Transverse colon (tissue), 4 donors: ENCODE data around the gene TNRC6B. TPM values are rescaled to one million over a fixed set of nuclear protein-coding genes. Genes with fewer than 3 reads are reported as not detected.
"Not testable (repeated sequence)": the region's sequence is repeated elsewhere in the genome, so short reads cannot be mapped to it uniquely, and the experiment has no call there.

Experiments used
- DNase-seq: peaks from one replicate; pipeline ENCODE4 v3.0.0-alpha.2; 2019
- H3K27ac ChIP-seq, 4 donors: fragments of 200-600 bp; sonication (generic); 2 replicates each; pipeline ENCODE4 v1.5.1; 2016 to 2018; ENCODE audit warnings: inconsistent platforms in 4 of 4
- H3K27me3 ChIP-seq: fragments of 200-600 bp; sonication (generic); 2 replicates; pipeline ENCODE4 v1.5.1; 2017; ENCODE audit warnings: inconsistent platforms
- H3K36me3 ChIP-seq, 4 donors: fragments of 200-600 bp; sonication (generic); 2 replicates each; pipeline ENCODE4 v1.5.1; 2017 to 2019; ENCODE audit warnings: inconsistent platforms in 4 of 4
- H3K4me1 ChIP-seq, 4 donors: fragments of 200-600 bp; sonication (generic); 2 replicates each; pipeline ENCODE4 v1.5.1; 2017 to 2020; ENCODE audit warnings: inconsistent platforms in 4 of 4
- H3K4me3 ChIP-seq, 4 donors: fragments of 200-600 bp; sonication (generic); 1 replicate in 1 of 4; 2 replicates in 3 of 4; pipeline versions ENCODE4 v1.5.1 to v1.6.1; 2017 to 2019; ENCODE audit warnings: inconsistent platforms in 4 of 4
- H3K9me3 ChIP-seq, 2 donors: fragments of 200-600 bp; sonication (generic); 2 replicates each; pipeline ENCODE4 v1.5.1; 2017 to 2019; ENCODE audit warnings: inconsistent platforms in 2 of 2
- CTCF ChIP-seq, 5 experiments: fragments of 200-600 bp in 3 of 5; fragments of 450-650 bp in 2 of 5; sonication (generic) in 3 of 5; IDR thresholded peaks; 1 replicate in 2 of 5; 2 replicates in 3 of 5; pipeline ENCODE4 v1.5.1; 2016 to 2017; ENCODE audit warnings: antibody characterized with exemption in 5 of 5, inconsistent platforms in 3 of 5, mild to moderate bottlenecking in 2 of 5, moderate library complexity in 1 of 5
- EP300 ChIP-seq: sonication (generic); formaldehyde crosslinking; IDR thresholded peaks from one replicate; pipeline ENCODE4 v1.6.1; 2017; ENCODE audit warnings: antibody characterized with exemption, low read depth
- POLR2A ChIP-seq: fragments of 450-650 bp; IDR thresholded peaks from one replicate; pipeline ENCODE4 v1.6.1; 2016; ENCODE audit warnings: antibody characterized with exemption, mild to moderate bottlenecking, moderate library complexity
- POLR2AphosphoS5 ChIP-seq, 3 donors: sonication (generic); formaldehyde crosslinking; IDR thresholded peaks; one replicate each; pipeline ENCODE4 v1.6.1; 2016; ENCODE audit warnings: antibody characterized with exemption in 3 of 3
- WGBS, 2 donors: methylation state at CpG; one replicate each; pipeline ENCODE4 v1.1.5; 2018; ENCODE audit warnings: low coverage in 1 of 2; 5-methylcytosine and 5-hydroxymethylcytosine counted together
- in situ Hi-C, 4 donors: fragments of 200-750 bp; cut with MboI; loops; one replicate each; pipeline versions ENCODE4 v1.15.0 to v1.15.1; 2017; ENCODE audit warnings: low sequenced_read_pairs in 3 of 4, low pct_ligation_motif_present in 1 of 4, low pct_unique_long_range_greater_than_20kb in 1 of 4
- intact Hi-C: fragments of 100-400 bp; cut with DNase I; formaldehyde crosslinking; loops from one replicate; pipeline ENCODE4 v1.15.1; 2023; ENCODE audit warnings: low total_unique reads
- total RNA-seq, 4 donors: library from RNA; depleted of rRNA; stranded (reverse); fragments of >200 nt; gene quantifications; one replicate each; pipeline ENCODE4 v1.1.0, GENCODE V29; 2016

Gene TNRC6B
- total RNA-seq, 4 donors from 2014 or later, result 36.7 to 108 (median 54.0) TPM

- WGBS, 2 donors, result 65% methylated on average over 5 of the region's 5 CpGs; no CpG with 5 or more reads in 1 of the 2 donors
- Histone ChIP-seq H3K9me3 (no peaks in the 10 kb centered on the region), H3K4me3 (no peak overlapping the region), H3K27me3 (no peaks in the 10 kb centered on the region), H3K4me1 (peaks cover 4 to 29% (median 12%) of the 10 kb centered on the region in 4 donors), H3K27ac (peak overlapping the region; percentile 65 to 75 (median 70)), H3K36me3 (peaks cover 0 to 77% (median 18%) of the 10 kb centered on the region in 4 donors)
- intact Hi-C loops (no loop called here), in situ Hi-C loops (no loop called here)
- no peak for DNase-seq
- TF ChIP-seq POLR2A (no peak), POLR2AphosphoS5 (IDR thresholded peaks at IDR 0.05) (no peak), EP300 (no peak), CTCF (IDR thresholded peaks at IDR 0.05) (no peak)
These were observed 133.0 kb downstream of the TNRC6B start for GRCh38 chr22:40310768-40311120.

- intact Hi-C loops, in situ Hi-C loops, H3K4me3 ChIP-seq, H3K9me3 ChIP-seq, H3K27me3 ChIP-seq: not testable (repeated sequence)
- WGBS, 2 donors, result 76 to 78% methylated on average over 10 to 12 of the region's 12 CpGs
- Histone ChIP-seq H3K36me3 (peaks cover 0 to 84% (median 22%) of the 10 kb centered on the region in 4 donors), H3K27ac (peak overlapping the region; percentile 65 to 75 (median 70)), H3K4me1 (peaks cover 4 to 29% (median 12%) of the 10 kb centered on the region in 4 donors)
- peak; percentile 49 for DNase-seq
These were observed 133.9 kb downstream of the TNRC6B start for GRCh38 chr22:40311646-40312045.

- 79 to 80% methylated on average over 2 of the region's 2 CpGs for WGBS, 2 donors
- Histone ChIP-seq H3K27ac (peak overlapping the region; percentile 65 to 75 (median 70)), H3K4me3 (no peak overlapping the region), H3K36me3 (peaks cover 0 to 84% (median 24%) of the 10 kb centered on the region in 4 donors), H3K9me3 (no peaks in the 10 kb centered on the region), H3K27me3 (no peaks in the 10 kb centered on the region), H3K4me1 (peaks cover 4 to 29% (median 12%) of the 10 kb centered on the region in 4 donors)
- no peak for TF ChIP-seq EP300
- TF ChIP-seq CTCF (IDR thresholded peaks at IDR 0.05), result no peak
- TF ChIP-seq POLR2A, result no peak
- in situ Hi-C loops (no loop called here), intact Hi-C loops (no loop called here)
- DNase-seq, result no peak
These were observed 134.3 kb downstream of the TNRC6B start for GRCh38 chr22:40312050-40312449.

GRCh38 chr22:40313007-40313406, 135.3 kb downstream of the TNRC6B start:
- 63 to 64% methylated on average over 2 of the region's 2 CpGs for WGBS, 2 donors
- H3K4me3 ChIP-seq, result no peak overlapping the region

More at GRCh38 chr22:40313007-40313406, 135.3 kb downstream of the TNRC6B start:
- Histone ChIP-seq H3K27ac (peak overlapping the region in 1 of 4 donors; percentile 5), H3K36me3 (peaks cover 0 to 89% (median 26%) of the 10 kb centered on the region in 4 donors), H3K27me3 (no peaks in the 10 kb centered on the region), H3K4me1 (peaks cover 4 to 29% (median 12%) of the 10 kb centered on the region in 4 donors), H3K9me3 (no peaks in the 10 kb centered on the region)
- TF ChIP-seq CTCF (IDR thresholded peaks at IDR 0.05) (no peak), POLR2AphosphoS5 (IDR thresholded peaks at IDR 0.05) (no peak), POLR2A (no peak), EP300 (no peak)
- intact Hi-C loops (no loop called here), in situ Hi-C loops (no loop called here)
- no peak for DNase-seq
